ENCODE measurements around the gene NDUFS6. TPM values are rescaled to one million over a fixed set of nuclear protein-coding genes. Genes with fewer than 3 reads are reported as not detected.

NDUFS6 gene
- total RNA-seq, 1 donor from 2014 or later, result 35.1 TPM

GRCh38 chr5:1831677-1832313 is 30.6 kb downstream of the NDUFS6 start:
- H3K36me3 Mint-ChIP-seq (ENCODE audit: unreplicated experiment), result no peaks in the 10 kb centered on the region
- no peak overlapping the region for H3K27ac Mint-ChIP-seq (ENCODE audit: unreplicated experiment)
- H3K27me3 Mint-ChIP-seq (ENCODE audit: unreplicated experiment), result peaks cover 24% of the 10 kb centered on the region
- no peaks in the 10 kb centered on the region for H3K4me1 Mint-ChIP-seq (ENCODE audit: unreplicated experiment)
- H3K4me3 Mint-ChIP-seq (ENCODE audit: unreplicated experiment), result no peak overlapping the region
- TF ChIP-seq, protein P1, sequence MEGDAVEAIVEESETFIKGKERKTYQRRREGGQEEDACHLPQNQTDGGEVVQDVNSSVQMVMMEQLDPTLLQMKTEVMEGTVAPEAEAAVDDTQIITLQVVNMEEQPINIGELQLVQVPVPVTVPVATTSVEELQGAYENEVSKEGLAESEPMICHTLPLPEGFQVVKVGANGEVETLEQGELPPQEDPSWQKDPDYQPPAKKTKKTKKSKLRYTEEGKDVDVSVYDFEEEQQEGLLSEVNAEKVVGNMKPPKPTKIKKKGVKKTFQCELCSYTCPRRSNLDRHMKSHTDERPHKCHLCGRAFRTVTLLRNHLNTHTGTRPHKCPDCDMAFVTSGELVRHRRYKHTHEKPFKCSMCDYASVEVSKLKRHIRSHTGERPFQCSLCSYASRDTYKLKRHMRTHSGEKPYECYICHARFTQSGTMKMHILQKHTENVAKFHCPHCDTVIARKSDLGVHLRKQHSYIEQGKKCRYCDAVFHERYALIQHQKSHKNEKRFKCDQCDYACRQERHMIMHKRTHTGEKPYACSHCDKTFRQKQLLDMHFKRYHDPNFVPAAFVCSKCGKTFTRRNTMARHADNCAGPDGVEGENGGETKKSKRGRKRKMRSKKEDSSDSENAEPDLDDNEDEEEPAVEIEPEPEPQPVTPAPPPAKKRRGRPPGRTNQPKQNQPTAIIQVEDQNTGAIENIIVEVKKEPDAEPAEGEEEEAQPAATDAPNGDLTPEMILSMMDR (IDR thresholded peaks at IDR 0.05), result no peak
- no peaks in the 10 kb centered on the region for H3K9me3 Mint-ChIP-seq (ENCODE audit: unreplicated experiment)
- DNase-seq (ENCODE audit: extremely low spot score, unreplicated experiment), result no peak

DNA sequence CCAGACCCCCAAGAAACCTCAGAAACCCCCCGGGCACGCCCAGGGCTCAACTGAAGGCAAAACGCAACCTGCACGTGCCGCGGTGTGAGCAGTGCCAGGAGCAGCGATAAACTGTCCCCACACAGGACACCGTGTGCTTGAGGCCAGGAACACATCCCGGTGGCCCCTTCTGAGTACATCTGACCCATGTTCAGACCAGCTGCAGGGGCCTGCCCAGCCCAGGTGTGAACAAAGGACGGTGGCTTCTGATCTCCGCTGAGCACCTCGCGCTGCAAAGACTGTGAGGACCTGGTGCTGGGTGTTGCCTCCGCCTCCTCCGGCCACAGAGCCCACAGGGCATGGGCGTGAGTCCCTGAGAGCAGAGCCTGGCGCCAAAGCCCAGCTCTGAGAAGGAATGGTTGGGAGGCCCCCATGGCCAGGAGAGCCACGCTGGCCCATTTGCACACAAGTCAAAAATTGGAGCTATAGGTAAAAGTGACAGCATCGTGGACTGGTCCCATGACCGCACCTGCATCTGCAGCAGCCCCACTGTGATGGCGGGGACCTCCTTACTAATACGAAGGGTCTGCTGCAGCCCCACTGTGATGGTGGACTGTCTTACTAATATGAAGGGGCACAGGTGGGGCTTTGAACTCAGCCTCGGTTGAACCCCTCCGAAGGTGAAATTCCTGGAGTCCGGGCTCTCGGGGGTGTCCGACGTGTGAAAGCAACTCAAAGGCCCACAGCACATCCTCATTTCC is 31.5 kb downstream of the NDUFS6 start:
- Mint-ChIP-seq H3K4me1 (ENCODE audit: unreplicated experiment) (no peaks in the 10 kb centered on the region), H3K4me3 (ENCODE audit: unreplicated experiment) (no peak overlapping the region), H3K36me3 (ENCODE audit: unreplicated experiment) (no peaks in the 10 kb centered on the region), H3K27me3 (ENCODE audit: unreplicated experiment) (peaks cover 27% of the 10 kb centered on the region), H3K27ac (ENCODE audit: unreplicated experiment) (no peak overlapping the region), H3K9me3 (ENCODE audit: unreplicated experiment) (no peaks in the 10 kb centered on the region)
- TF ChIP-seq, protein P1 (IDR thresholded peaks at IDR 0.05), result no peak
- no peak for DNase-seq (ENCODE audit: extremely low spot score, unreplicated experiment)

- no peak for DNase-seq (ENCODE audit: extremely low spot score, unreplicated experiment)
- no peak overlapping the region for H3K4me3 Mint-ChIP-seq (ENCODE audit: unreplicated experiment)
These were observed 32.2 kb downstream of the NDUFS6 start for GRCh38 chr5:1833264-1834021.

GRCh38 chr5:1834022-1834551 is 32.9 kb downstream of the NDUFS6 start:
- Mint-ChIP-seq H3K4me1 (ENCODE audit: unreplicated experiment) (no peaks in the 10 kb centered on the region), H3K36me3 (ENCODE audit: unreplicated experiment) (no peaks in the 10 kb centered on the region), H3K27me3 (ENCODE audit: unreplicated experiment) (peaks cover 28% of the 10 kb centered on the region), H3K4me3 (ENCODE audit: unreplicated experiment) (no peak overlapping the region), H3K27ac (ENCODE audit: unreplicated experiment) (no peak overlapping the region), H3K9me3 (ENCODE audit: unreplicated experiment) (no peaks in the 10 kb centered on the region)
- TF ChIP-seq, protein P1 (IDR thresholded peaks at IDR 0.05), result no peak
- no peak for DNase-seq (ENCODE audit: extremely low spot score, unreplicated experiment)

More at GRCh38 chr5:1833264-1834021, 32.2 kb downstream of the NDUFS6 start:
- Mint-ChIP-seq H3K4me1 (ENCODE audit: unreplicated experiment) (no peaks in the 10 kb centered on the region), H3K27ac (ENCODE audit: unreplicated experiment) (no peak overlapping the region), H3K9me3 (ENCODE audit: unreplicated experiment) (no peaks in the 10 kb centered on the region), H3K36me3 (ENCODE audit: unreplicated experiment) (no peaks in the 10 kb centered on the region), H3K27me3 (ENCODE audit: unreplicated experiment) (peaks cover 27% of the 10 kb centered on the region)
- TF ChIP-seq, protein P1 (IDR thresholded peaks at IDR 0.05), result no peak
